Body of pancreas (tissue), 4 donors: ENCODE results near the gene PIGP. TPM values are rescaled to one million over a fixed set of nuclear protein-coding genes. Genes with fewer than 3 reads are reported as not detected.

Experiments used
- ATAC-seq: fragments of 150-250 bp; one replicate; pipeline ENCODE4 v1.9.1; 2016
- DNase-seq, 4 donors: peaks; one replicate each; pipeline ENCODE4 v3.0.0-alpha.2; 2019
- H3K27ac ChIP-seq, 4 donors: fragments of 200-600 bp; sonication (generic); 1 replicate in 3 of 4; 2 replicates in 1 of 4; pipeline versions ENCODE4 v1.5.1 to v1.6.1; 2016 to 2019; ENCODE audit warnings: mild to moderate bottlenecking in 1 of 4, mixed read lengths in 1 of 4, moderate library complexity in 1 of 4
- H3K27me3 ChIP-seq, 2 donors: fragments of 200-600 bp; sonication (generic); one replicate each; pipeline ENCODE4 v1.6.0; 2016; ENCODE audit warnings: mild to moderate bottlenecking in 1 of 2
- H3K36me3 ChIP-seq, 2 donors: fragments of 200-600 bp; sonication (generic); replicated peaks in 1 of 2; 2 replicates each; pipeline ENCODE4 v1.5.1; 2016; ENCODE audit warnings: low read depth in 2 of 2; ENCODE audit not compliant: insufficient read depth in 1 of 2
- H3K4me1 ChIP-seq: fragments of 200-600 bp; sonication (generic); one replicate; pipeline ENCODE4 v1.6.0; 2016
- H3K4me3 ChIP-seq, 2 donors: fragments of 200-600 bp; sonication (generic); 1 replicate in 1 of 2; 2 replicates in 1 of 2; pipeline ENCODE4 v1.5.1; 2016 to 2019
- H3K9me3 ChIP-seq, 3 donors: fragments of 200-600 bp; sonication (generic); 1 replicate in 2 of 3; 2 replicates in 1 of 3; pipeline ENCODE4 v1.5.1; 2016
- CTCF ChIP-seq, 7 experiments: fragments of 450-650 bp in 4 of 7; fragments of 200-600 bp in 3 of 7; sonication (generic) in 3 of 7; IDR thresholded peaks; one replicate each; pipeline ENCODE4 v1.5.1; 2016 to 2019; ENCODE audit warnings: antibody characterized with exemption in 7 of 7
- POLR2A ChIP-seq, 3 donors: fragments of 450-650 bp; IDR thresholded peaks; one replicate each; pipeline ENCODE4 v1.6.1; 2016; ENCODE audit warnings: antibody characterized with exemption in 3 of 3, mild to moderate bottlenecking in 2 of 3
- WGBS, 2 donors: methylation state at CpG; one replicate each; pipeline ENCODE4 v1.1.5; 2017; 5-methylcytosine and 5-hydroxymethylcytosine counted together
- intact Hi-C: fragments of 100-400 bp; cut with DNase I; formaldehyde crosslinking; loops from one replicate; pipeline ENCODE4 v1.15.1; 2023
- total RNA-seq, 2 donors: library from RNA; depleted of rRNA; stranded (reverse); fragments of >200 nt; gene quantifications; one replicate each; pipeline ENCODE4 v1.1.0, GENCODE V29; 2016

The PIGP gene
- total RNA-seq, 2 donors from 2014 or later = 4.3 to 7.5 TPM

DNA sequence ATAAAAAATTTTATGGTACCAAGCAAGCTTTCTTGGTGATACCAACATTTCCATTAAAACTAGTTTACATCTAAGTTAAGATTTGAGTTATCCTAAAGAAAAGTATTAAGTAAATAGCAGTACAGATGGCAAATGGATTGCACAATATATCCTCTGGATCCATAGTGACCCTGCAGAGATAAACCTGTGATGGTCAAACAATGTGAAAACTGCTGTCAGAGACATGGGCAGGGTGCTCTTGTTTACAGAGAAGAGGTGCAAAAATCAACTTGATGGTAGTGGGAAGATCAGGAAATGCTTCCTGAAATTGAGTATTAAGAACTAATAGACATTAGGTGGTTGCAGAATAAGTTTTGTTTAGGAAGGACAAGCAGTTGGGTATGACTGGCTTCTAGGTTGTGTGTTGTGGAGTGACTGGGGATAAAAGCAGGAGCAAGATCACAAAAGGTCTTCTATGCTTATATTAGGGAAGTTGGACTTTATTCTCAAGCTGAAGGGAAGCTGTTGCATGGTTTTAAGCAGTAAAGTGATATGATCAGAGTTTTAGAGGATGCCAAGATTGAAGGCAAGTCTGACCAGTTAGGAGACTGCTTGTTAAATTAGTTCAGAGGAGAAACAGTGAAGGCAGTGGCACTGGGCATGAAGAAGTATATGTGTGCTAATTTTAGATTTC lies 10.1 kb upstream of the PIGP start:
- Histone ChIP-seq H3K27me3 (no peaks in the 10 kb centered on the region), H3K4me1 (peaks cover 11% of the 10 kb centered on the region), H3K4me3 (no peak overlapping the region), H3K36me3 (no peaks in the 10 kb centered on the region), H3K27ac (no peak overlapping the region), H3K9me3 (no peaks in the 10 kb centered on the region)
- no peak for TF ChIP-seq CTCF (IDR thresholded peaks at IDR 0.05)
- no peak for TF ChIP-seq POLR2A (IDR thresholded peaks at IDR 0.05)
- ATAC-seq = no peak
- no peak for DNase-seq
- intact Hi-C loops = no loop called here

DNA sequence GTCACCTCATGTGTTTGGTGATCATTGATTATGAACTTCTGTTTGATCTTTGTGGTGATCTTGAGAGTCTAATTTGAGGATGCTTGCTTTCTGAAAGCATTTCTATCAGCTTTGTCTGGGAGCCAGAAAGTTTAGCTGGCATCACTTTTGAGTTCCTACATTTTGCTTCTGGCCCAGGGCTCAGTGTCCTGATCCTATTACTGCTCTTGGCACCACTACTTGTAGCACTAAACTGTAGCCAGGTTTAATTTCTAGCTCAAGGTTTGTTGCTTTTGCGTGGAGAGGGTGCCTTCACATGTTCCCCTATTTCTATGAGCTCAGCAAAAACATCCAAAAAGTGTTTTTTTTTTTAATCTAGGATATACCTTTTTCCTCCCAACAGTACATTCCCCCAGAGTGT lies 9.5 kb upstream of the PIGP start:
- intact Hi-C loops = no loop called here
- Histone ChIP-seq H3K4me3 (no peak overlapping the region), H3K27ac (no peak overlapping the region), H3K27me3 (no peaks in the 10 kb centered on the region), H3K4me1 (peaks cover 11% of the 10 kb centered on the region), H3K36me3 (no peaks in the 10 kb centered on the region), H3K9me3 (no peaks in the 10 kb centered on the region)
- ATAC-seq (no peak), DNase-seq (no peak)
- TF ChIP-seq CTCF (IDR thresholded peaks at IDR 0.05) = no peak
- no peak for TF ChIP-seq POLR2A (IDR thresholded peaks at IDR 0.05)
- 70 to 74% methylated on average over 1 of the region's 1 CpG for WGBS, 2 donors

DNA sequence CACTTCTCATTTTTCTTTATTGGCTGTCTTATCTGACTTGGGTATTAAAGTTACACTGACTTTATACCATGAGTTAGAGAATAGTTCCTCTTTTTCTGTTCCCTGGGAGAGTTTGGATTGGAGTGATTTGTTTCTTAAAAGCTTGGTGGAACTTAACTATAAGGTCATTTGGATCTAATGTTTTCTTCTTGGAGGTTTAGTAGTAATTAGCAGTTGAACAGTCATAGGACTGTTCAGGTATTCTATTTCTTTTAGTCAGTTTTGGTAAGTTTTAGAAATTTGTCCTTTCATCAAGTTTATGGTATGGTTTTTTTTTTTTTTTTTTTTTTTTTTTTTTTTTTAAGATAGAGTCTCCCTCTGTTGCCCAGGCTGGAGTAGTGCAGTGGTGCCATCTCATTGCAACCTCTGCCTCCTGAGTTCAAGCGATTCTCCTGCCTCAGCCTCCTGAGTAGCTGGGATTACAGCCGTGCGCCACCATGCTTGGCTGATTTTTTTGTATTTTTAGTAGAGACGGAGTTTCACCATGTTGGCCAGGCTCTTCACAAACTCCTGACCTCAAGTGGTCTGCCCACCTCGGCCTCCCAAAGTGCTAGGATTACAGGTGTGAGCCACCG lies 6.4 kb upstream of the PIGP start:
- intact Hi-C loops = no loop called here
- 73 to 97% methylated on average over 6 of the region's 6 CpGs for WGBS, 2 donors
- Histone ChIP-seq H3K27me3 (no peaks in the 10 kb centered on the region), H3K4me3 (no peak overlapping the region), H3K27ac (no peak overlapping the region), H3K4me1 (peaks cover 18% of the 10 kb centered on the region), H3K36me3 (no peaks in the 10 kb centered on the region), H3K9me3 (no peaks in the 10 kb centered on the region)
- DNase-seq = no peak
- TF ChIP-seq CTCF (IDR thresholded peaks at IDR 0.05) (peak in 2 of 7 experiments; percentile 23 to 41), POLR2A (IDR thresholded peaks at IDR 0.05) (no peak)
- ATAC-seq = no peak

DNA sequence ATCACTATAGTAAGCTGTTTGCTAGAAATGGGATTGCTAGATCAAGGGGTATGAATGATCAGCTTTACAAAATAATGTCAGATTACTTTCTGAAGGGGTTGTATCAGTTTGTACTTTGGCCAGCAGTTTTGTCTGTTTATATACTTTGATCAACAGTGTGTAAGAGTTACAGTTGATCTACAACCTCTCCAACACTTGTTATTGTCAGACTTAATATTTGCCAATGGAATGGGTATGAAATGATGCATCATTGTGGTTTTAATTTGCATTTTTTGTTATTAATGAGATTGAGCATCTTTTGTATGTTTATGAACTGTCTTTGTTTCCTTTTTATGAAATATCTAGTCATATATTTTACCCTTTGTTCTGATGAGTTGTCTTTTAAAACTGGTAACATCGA lies 4.5 kb upstream of the PIGP start:
- Histone ChIP-seq H3K4me1 (peaks cover 9% of the 10 kb centered on the region), H3K27ac (no peak overlapping the region), H3K4me3 (no peak overlapping the region), H3K36me3 (no peaks in the 10 kb centered on the region), H3K27me3 (no peaks in the 10 kb centered on the region), H3K9me3 (no peaks in the 10 kb centered on the region)
- no peak for DNase-seq
- intact Hi-C loops = no loop called here
- TF ChIP-seq CTCF (IDR thresholded peaks at IDR 0.05) (no peak), POLR2A (IDR thresholded peaks at IDR 0.05) (no peak)
- 97% methylated on average over 1 of the region's 1 CpG for WGBS, 2 donors
- no peak for ATAC-seq
